GM19324 (cell line): ENCODE data around the gene SPEF1.

Experiments used
- ATAC-seq: cut with Tn5 transposase; IDR thresholded peaks from one replicate; pipeline ENCODE4 v1.9.1; 2021; ENCODE audit warnings: mild to moderate bottlenecking, moderate library complexity; ENCODE audit not compliant: unreplicated experiment, low FRiP score

Gene SPEF1

GRCh38 chr20:3733119-3733995, 47.9 kb downstream of the SPEF1 start:
- no peak for ATAC-seq

- no peak for ATAC-seq
Measured at GRCh38 chr20:3732327-3733118, 48.7 kb downstream of the SPEF1 start, which contains the start of gene HSPA12B. Gene HSPA12B (plus strand): TSS chr20:3732685. CDS start chr20:3738675, 5,990 bp downstream.

GRCh38 chr20:3731944-3732326, 49.3 kb downstream of the SPEF1 start:
- no peak for ATAC-seq

GRCh38 chr20:3730803-3731672, 50.2 kb downstream of the SPEF1 start:
- no peak for ATAC-seq

- ATAC-seq, result no peak
Measured at GRCh38 chr20:3729811-3730540, 51.3 kb downstream of the SPEF1 start.

GRCh38 chr20:3729378-3729777, 51.9 kb downstream of the SPEF1 start:
- no peak for ATAC-seq

- no peak for ATAC-seq
Measured at GRCh38 chr20:3728876-3729275, 52.4 kb downstream of the SPEF1 start.

GRCh38 chr20:3728354-3728753, 52.9 kb downstream of the SPEF1 start:
- no peak for ATAC-seq
